Gastroesophageal sphincter (tissue), 3 donors: Measurements from ENCODE around the gene ZNF385B.

Source experiments
- CTCF ChIP-seq, 4 experiments: fragments of 200-600 bp in 2 of 4; fragments of 450-650 bp in 2 of 4; sonication (generic) in 1 of 4; IDR thresholded peaks; one replicate each; pipeline ENCODE4 v1.5.1; 2017 to 2019; ENCODE audit warnings: antibody characterized with exemption in 4 of 4, mild to moderate bottlenecking in 2 of 4, moderate library complexity in 2 of 4
- EP300 ChIP-seq: sonication (generic); formaldehyde crosslinking; IDR thresholded peaks from one replicate; pipeline ENCODE4 v1.6.1; 2017; ENCODE audit warnings: antibody characterized with exemption, mild to moderate bottlenecking
- POLR2A ChIP-seq, 2 donors: fragments of 450-650 bp; IDR thresholded peaks; one replicate each; pipeline ENCODE4 v1.6.1; 2017; ENCODE audit warnings: antibody characterized with exemption in 2 of 2, mild to moderate bottlenecking in 2 of 2, moderate library complexity in 1 of 2
- POLR2AphosphoS5 ChIP-seq: sonication (generic); formaldehyde crosslinking; IDR thresholded peaks from one replicate; pipeline ENCODE4 v1.6.1; 2017; ENCODE audit warnings: antibody characterized with exemption

GRCh38 chr2:179861027-179861415 is 391 bp downstream of the ZNF385B start:
- no peak for TF ChIP-seq CTCF (IDR thresholded peaks at IDR 0.05)
- peak in 1 of 2 donors; percentile 42 for TF ChIP-seq POLR2A (IDR thresholded peaks at IDR 0.05)
- no peak for TF ChIP-seq POLR2AphosphoS5
- no peak for TF ChIP-seq EP300
